ENCODE data around the gene PSMC3. TPM values are rescaled to one million over a fixed set of nuclear protein-coding genes. Genes with fewer than 3 reads are reported as not detected.
"Not testable (repeated sequence)": the region's sequence is repeated elsewhere in the genome, so short reads cannot be mapped to it uniquely, and the experiment has no call there.

PSMC3 gene
- total and polyA plus RNA-seq, 9 of the 15 experiments (the other 6 are each of a cell fraction or from before 2014, with no cell fraction given) = 44.3 to 324 (median 240) TPM

- TF ChIP-seq REST (IDR thresholded peaks at IDR 0.05; ENCODE audit: borderline replicate concordance) (peak; percentile 71; the same call in 1 of the 2 replicates), ARID2 (IDR thresholded peaks at IDR 0.05) (0 out of 2 replicates have a peak, but pooled peaks have one; percentile 62), CTCFL (IDR thresholded peaks at IDR 0.05; ENCODE audit: borderline replicate concordance, insufficient read depth, low read depth, low read length, poor library complexity, severe bottlenecking) (peak; percentile 52), FOXK2 (conservative IDR thresholded peaks at IDR 0.05 in 1 of 2, IDR thresholded peaks at IDR 0.05 in 1 of 2; ENCODE audit: low read depth in 2 of 2) (peak; percentile 64 to 73; a peak in 2 of 4 replicates), STAG1 (CRISPR knock-in tag; IDR thresholded peaks at IDR 0.05; ENCODE audit: borderline replicate concordance) (peak; percentile 63; the same call in 1 of the 2 replicates), MYC (IDR thresholded peaks at IDR 0.05; ENCODE audit: low read depth, low read length) (peak; percentile 46; the same call in 1 of the 2 replicates), SMAD4 (CRISPR knock-in tag; conservative IDR thresholded peaks at IDR 0.05) (0 out of 2 replicates have a peak, but pooled peaks have one; percentile 20), ZFP36 (IDR thresholded peaks at IDR 0.05; ENCODE audit: low read depth, low read length, partially characterized antibody) (peak; percentile 7), TEAD4 (IDR thresholded peaks at IDR 0.05; ENCODE audit: low read length) (peak; percentile 8; the same call in 1 of the 2 replicates), DEAF1 (CRISPR knock-in tag; IDR thresholded peaks at IDR 0.05) (peak; percentile 51; the same call in 1 of the 2 replicates), RCOR1 (IDR thresholded peaks at IDR 0.05; ENCODE audit: borderline replicate concordance in 1 of 2, low read depth in 2 of 2, low read length in 2 of 2) (peak in 1 of 2 experiments; percentile 52; a peak in 1 of 4 replicates), NBN (IDR thresholded peaks at IDR 0.05; ENCODE audit: low read depth) (peak; percentile 59; the same call in 1 of the 2 replicates), ZNF384 (IDR thresholded peaks at IDR 0.05; ENCODE audit: low read depth, low read length) (peak; percentile 99)
- TF ChIP-seq REST (CRISPR knock-in tag; IDR thresholded peaks at IDR 0.05; ENCODE audit: low read depth); MYC (CRISPR knock-in tag; IDR thresholded peaks at IDR 0.05; ENCODE audit: borderline replicate concordance, low read depth); TEAD4 (CRISPR knock-in tag; IDR thresholded peaks at IDR 0.05; ENCODE audit: borderline replicate concordance): not testable (repeated sequence)
Measured at GRCh38 chr11:47454258-47454671, 28.0 kb upstream of the PSMC3 start (continued).
